Trophoblast cell (in vitro differentiated cells and primary cell): ENCODE results near the gene CTBS. TPM values are rescaled to one million over a fixed set of nuclear protein-coding genes. Genes with fewer than 3 reads are reported as not detected.

ENCODE experiments used
- DNase-seq, 2 donors: peaks; one replicate each; pipeline ENCODE4 v3.0.0-alpha.2; 2016
- H2AFZ ChIP-seq: 2 replicates; pipeline ENCODE4 v1.6.1; 2013; ENCODE audit warnings: low read length, moderate library complexity, mild to moderate bottlenecking; ENCODE audit not compliant: insufficient read depth, poor library complexity
- H2AK5ac ChIP-seq: 2 replicates; pipeline ENCODE4 v1.6.1; 2013; ENCODE audit warnings: mild to moderate bottlenecking, low read length
- H2BK120ac ChIP-seq: 2 replicates; pipeline ENCODE4 v1.6.1; 2013; ENCODE audit warnings: low read length, mild to moderate bottlenecking, moderate library complexity; ENCODE audit not compliant: insufficient read depth, poor library complexity
- H2BK12ac ChIP-seq: 2 replicates; pipeline ENCODE4 v1.6.1; 2013; ENCODE audit warnings: mild to moderate bottlenecking, low read length, moderate library complexity
- H2BK5ac ChIP-seq: 2 replicates; pipeline ENCODE4 v1.6.1; 2013; ENCODE audit warnings: low read length, low read depth, moderate library complexity, mild to moderate bottlenecking; ENCODE audit not compliant: poor library complexity
- H3K14ac ChIP-seq: 2 replicates; pipeline ENCODE4 v1.6.1; 2013; ENCODE audit warnings: mild to moderate bottlenecking, low read length
- H3K18ac ChIP-seq: 2 replicates; pipeline ENCODE4 v1.6.1; 2013; ENCODE audit warnings: mild to moderate bottlenecking, low read length
- H3K23ac ChIP-seq: 2 replicates; pipeline ENCODE4 v1.6.1; 2013; ENCODE audit warnings: low read length
- H3K27ac ChIP-seq: 2 replicates; pipeline ENCODE4 v1.5.1; 2013; ENCODE audit warnings: low read depth, mild to moderate bottlenecking, inconsistent platforms, low read length, moderate library complexity
- H3K27me3 ChIP-seq: 2 replicates; pipeline ENCODE4 v1.6.1; 2013; ENCODE audit warnings: inconsistent platforms, mild to moderate bottlenecking, low read length, moderate library complexity; ENCODE audit not compliant: insufficient read depth
- H3K36me3 ChIP-seq, 2 experiments: 1 replicate in 1 of 2; 2 replicates in 1 of 2; pipeline ENCODE4 v1.6.1; 2013; ENCODE audit warnings: low read length in 2 of 2, mild to moderate bottlenecking in 2 of 2, moderate library complexity in 1 of 2; ENCODE audit not compliant: insufficient read depth in 2 of 2, control insufficient read depth in 1 of 2
- H3K4ac ChIP-seq: 2 replicates; pipeline ENCODE4 v1.6.1; 2013; ENCODE audit warnings: low read depth, mild to moderate bottlenecking, low read length, moderate library complexity
- H3K4me1 ChIP-seq, 2 experiments: 1 replicate in 1 of 2; 2 replicates in 1 of 2; pipeline ENCODE4 v1.6.1; 2013; ENCODE audit warnings: low read length in 2 of 2, mild to moderate bottlenecking in 2 of 2, moderate library complexity in 1 of 2; ENCODE audit not compliant: insufficient read depth in 2 of 2, control insufficient read depth in 1 of 2
- H3K4me2 ChIP-seq: 2 replicates; pipeline ENCODE4 v1.6.1; 2013; ENCODE audit warnings: inconsistent platforms, mild to moderate bottlenecking, low read length, moderate library complexity
- H3K4me3 ChIP-seq: 2 replicates; pipeline ENCODE4 v1.5.1; 2013; ENCODE audit warnings: mild to moderate bottlenecking, low read depth, low read length, inconsistent platforms
- H3K79me1 ChIP-seq: one replicate; pipeline ENCODE4 v1.6.1; 2013; ENCODE audit warnings: low read length
- H3K79me2 ChIP-seq: 2 replicates; pipeline ENCODE4 v1.6.1; 2013; ENCODE audit warnings: low read length, mild to moderate bottlenecking; ENCODE audit not compliant: control insufficient read depth, insufficient read depth, poor library complexity
- H3K9ac ChIP-seq: 2 replicates; pipeline ENCODE4 v1.6.1; 2013; ENCODE audit warnings: mild to moderate bottlenecking, low read length
- H3K9me3 ChIP-seq: 2 replicates; pipeline ENCODE4 v1.6.1; 2013; ENCODE audit warnings: low read depth, mild to moderate bottlenecking, control low read depth, inconsistent platforms, low read length; ENCODE audit not compliant: insufficient read depth
- H4K12ac ChIP-seq: 2 replicates; pipeline ENCODE4 v1.6.1; 2013; ENCODE audit warnings: low read depth, mild to moderate bottlenecking, low read length, moderate library complexity
- H4K8ac ChIP-seq: 2 replicates; pipeline ENCODE4 v1.6.1; 2013; ENCODE audit warnings: low read depth, mild to moderate bottlenecking, low read length, moderate library complexity
- H4K91ac ChIP-seq: one replicate; pipeline ENCODE4 v1.6.1; 2013; ENCODE audit warnings: low read depth, mild to moderate bottlenecking, low read length, moderate library complexity
- WGBS: extraction: QIAGEN DNeasy Blood & Tissue Kit; methylation state at CpG from one replicate; pipeline ENCODE4 v1.1.7; 2013; ENCODE audit warnings: missing lambda C conversion rate; ENCODE audit not compliant: insufficient read length, insufficient coverage; ENCODE audit errors: extremely low coverage; 5-methylcytosine and 5-hydroxymethylcytosine counted together
- polyA plus RNA-seq: library from polyadenylated mRNA; stranded (reverse); fragments of 200-250 nt; gene quantifications from 2 replicates; pipeline ENCODE4 v1.2.3, GENCODE V29; 2013

Gene CTBS
- 10.7 and 11.1 TPM in 2 replicates for polyA plus RNA-seq

GRCh38 chr1:84573967-84574842, at the start of gene CTBS:
Gene CTBS (minus strand): TSS chr1:84574440. CDS start chr1:84574415, 25 bp downstream.
- no peak within 1 kb of the TSS for H2BK12ac ChIP-seq
- peak within 1 kb of the TSS; percentile 71 for H2BK120ac ChIP-seq
- no peak within 1 kb of the TSS for H3K23ac ChIP-seq
- peaks cover 5% of the 10 kb centered on the region for H3K79me2 ChIP-seq
- H3K4me2 ChIP-seq = peak within 1 kb of the TSS; percentile 74
- peak; percentile 91 to 97 for DNase-seq
- H3K79me1 ChIP-seq = peaks cover 8% of the 10 kb centered on the region
- H3K36me3 ChIP-seq = peaks cover 0 to 1% of the 10 kb centered on the region in 2 experiments
- no CpG with 5 or more reads among the region's 67 CpGs for WGBS
- no peaks in the 10 kb centered on the region for H3K27me3 ChIP-seq
- H3K9me3 ChIP-seq = no peaks in the 10 kb centered on the region
- H3K4me1 ChIP-seq = peaks cover 1 to 3% of the 10 kb centered on the region in 2 experiments
- H3K27ac ChIP-seq = peak within 1 kb of the TSS; percentile 85
- peak within 1 kb of the TSS; percentile 70 for H3K9ac ChIP-seq
- H3K18ac ChIP-seq = peak within 1 kb of the TSS; percentile 70
- H3K14ac ChIP-seq = peak within 1 kb of the TSS; percentile 93
- H2BK5ac ChIP-seq = peak within 1 kb of the TSS; percentile 70
- peak within 1 kb of the TSS; percentile 63 for H4K12ac ChIP-seq
- H3K4me3 ChIP-seq = peak within 1 kb of the TSS; percentile 72
- H4K8ac ChIP-seq = peak within 1 kb of the TSS; percentile 90
- H2AFZ ChIP-seq = peak within 1 kb of the TSS; percentile 38
- peak within 1 kb of the TSS; percentile 82 for H4K91ac ChIP-seq
- H3K4ac ChIP-seq = peak within 1 kb of the TSS; percentile 42
- H2AK5ac ChIP-seq = peak within 1 kb of the TSS; percentile 36

GRCh38 chr1:84621553-84621952, 47.3 kb upstream of the CTBS start:
- Histone ChIP-seq H2AK5ac (peak overlapping the region; percentile 89), H3K4ac (no peak overlapping the region), H3K14ac (peak overlapping the region; percentile 91), H3K4me2 (no peak overlapping the region), H3K9me3 (no peaks in the 10 kb centered on the region), H3K18ac (peak overlapping the region; percentile 79), H3K36me3 (no peaks in the 10 kb centered on the region), H2BK5ac (peak overlapping the region; percentile 16), H3K4me3 (no peak overlapping the region), H3K27me3 (no peaks in the 10 kb centered on the region), H4K91ac (peak overlapping the region; percentile 93), H3K23ac (no peak overlapping the region), H3K79me2 (peaks cover 4% of the 10 kb centered on the region), H4K12ac (peak overlapping the region; percentile 64), H3K9ac (no peak overlapping the region), H4K8ac (no peak overlapping the region), H3K4me1 (peaks cover 2 to 15% of the 10 kb centered on the region in 2 experiments), H3K27ac (no peak overlapping the region), H3K79me1 (peaks cover 26% of the 10 kb centered on the region), H2BK12ac (peak overlapping the region; percentile 99), H2AFZ (no peak overlapping the region), H2BK120ac (peak overlapping the region; percentile 96)
- WGBS = no CpG with 5 or more reads among the region's 14 CpGs
- DNase-seq = no peak

GRCh38 chr1:84620720-84621313, 46.6 kb upstream of the CTBS start:
- no peak overlapping the region for H3K23ac ChIP-seq
- H2AFZ ChIP-seq = peak overlapping the region; percentile 98
- H3K79me1 ChIP-seq = peaks cover 26% of the 10 kb centered on the region
- H3K14ac ChIP-seq = peak overlapping the region; percentile 95
- peak overlapping the region; percentile 79 for H2AK5ac ChIP-seq
- H3K18ac ChIP-seq = peak overlapping the region; percentile 98
- peak overlapping the region; percentile 89 for H4K91ac ChIP-seq
- peak overlapping the region; percentile 87 for H3K4me2 ChIP-seq
- H2BK120ac ChIP-seq = peak overlapping the region; percentile 95
- H3K27ac ChIP-seq = peak overlapping the region; percentile 61
- peak overlapping the region; percentile 74 for H3K4me3 ChIP-seq
- H2BK12ac ChIP-seq = peak overlapping the region; percentile 97
- H3K9ac ChIP-seq = peak overlapping the region; percentile 68
- H4K12ac ChIP-seq = peak overlapping the region; percentile 91
- peak; percentile 69 to 82 for DNase-seq
- peak overlapping the region; percentile 94 for H4K8ac ChIP-seq
- peaks cover 2 to 15% of the 10 kb centered on the region in 2 experiments for H3K4me1 ChIP-seq
- no CpG with 5 or more reads among the region's 46 CpGs for WGBS
- no peaks in the 10 kb centered on the region for H3K36me3 ChIP-seq
- peak overlapping the region; percentile 72 for H3K4ac ChIP-seq
- H3K79me2 ChIP-seq = peaks cover 4% of the 10 kb centered on the region
- H2BK5ac ChIP-seq = peak overlapping the region; percentile 91
- H3K27me3 ChIP-seq = no peaks in the 10 kb centered on the region
- no peaks in the 10 kb centered on the region for H3K9me3 ChIP-seq

- no peaks in the 10 kb centered on the region for H3K27me3 ChIP-seq
Observed at GRCh38 chr1:84619383-84620102, 45.3 kb upstream of the CTBS start.

More at GRCh38 chr1:84619383-84620102, 45.3 kb upstream of the CTBS start:
- Histone ChIP-seq H3K79me2 (peaks cover 4% of the 10 kb centered on the region), H3K4me2 (no peak overlapping the region), H3K14ac (no peak overlapping the region), H3K4me1 (peaks cover 0 to 7% of the 10 kb centered on the region in 2 experiments), H3K9ac (no peak overlapping the region), H2AK5ac (no peak overlapping the region), H3K4ac (no peak overlapping the region), H3K9me3 (no peaks in the 10 kb centered on the region), H3K18ac (no peak overlapping the region), H2BK120ac (peak overlapping the region; percentile 29), H2BK12ac (peak overlapping the region; percentile 66), H2AFZ (no peak overlapping the region), H3K36me3 (no peaks in the 10 kb centered on the region), H3K27ac (peak overlapping the region; percentile 29), H4K8ac (peak overlapping the region; percentile 62), H3K23ac (no peak overlapping the region), H3K4me3 (no peak overlapping the region), H4K91ac (peak overlapping the region; percentile 56), H2BK5ac (peak overlapping the region; percentile 76), H4K12ac (no peak overlapping the region), H3K79me1 (peaks cover 17% of the 10 kb centered on the region)
- WGBS = no CpG with 5 or more reads among the region's 9 CpGs
- DNase-seq = peak in 1 of 2 donors; percentile 29
